ENCODE measurements around the gene C9orf43.

DNA sequence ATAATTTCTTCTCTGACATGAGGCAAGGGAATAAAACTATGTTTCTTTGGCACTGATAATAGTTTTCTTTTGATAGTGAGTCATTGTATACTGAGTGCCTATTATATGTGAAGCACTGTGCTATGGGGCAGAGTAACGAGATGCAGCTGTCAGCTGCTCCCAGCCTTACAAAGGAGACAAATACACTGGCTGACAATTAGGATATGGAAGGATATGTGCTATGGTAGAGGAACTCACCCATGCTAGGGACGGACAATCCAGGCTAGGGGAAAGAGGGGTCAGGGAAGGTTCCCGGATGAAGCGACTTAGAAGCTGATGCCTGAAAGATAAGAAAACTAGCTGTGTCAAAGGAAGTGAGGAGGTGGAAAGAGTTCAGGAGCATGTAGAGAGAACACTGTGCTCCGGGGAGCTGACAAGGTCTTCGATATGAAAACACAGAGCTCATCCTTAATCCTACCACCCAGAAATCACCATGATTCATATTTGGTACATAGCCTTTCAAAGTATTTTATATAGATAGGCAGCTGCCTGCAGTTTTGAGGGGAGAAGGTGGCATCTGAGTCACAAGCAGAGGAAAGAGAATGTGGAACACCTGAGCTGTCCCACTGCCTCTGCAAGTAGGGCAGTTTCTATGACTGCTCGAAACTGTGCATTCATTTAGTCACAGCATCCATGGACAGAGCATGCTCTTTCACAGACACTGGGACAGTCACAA lies 49.1 kb upstream of the C9orf43 start:
- TF ChIP-seq, protein P1, sequence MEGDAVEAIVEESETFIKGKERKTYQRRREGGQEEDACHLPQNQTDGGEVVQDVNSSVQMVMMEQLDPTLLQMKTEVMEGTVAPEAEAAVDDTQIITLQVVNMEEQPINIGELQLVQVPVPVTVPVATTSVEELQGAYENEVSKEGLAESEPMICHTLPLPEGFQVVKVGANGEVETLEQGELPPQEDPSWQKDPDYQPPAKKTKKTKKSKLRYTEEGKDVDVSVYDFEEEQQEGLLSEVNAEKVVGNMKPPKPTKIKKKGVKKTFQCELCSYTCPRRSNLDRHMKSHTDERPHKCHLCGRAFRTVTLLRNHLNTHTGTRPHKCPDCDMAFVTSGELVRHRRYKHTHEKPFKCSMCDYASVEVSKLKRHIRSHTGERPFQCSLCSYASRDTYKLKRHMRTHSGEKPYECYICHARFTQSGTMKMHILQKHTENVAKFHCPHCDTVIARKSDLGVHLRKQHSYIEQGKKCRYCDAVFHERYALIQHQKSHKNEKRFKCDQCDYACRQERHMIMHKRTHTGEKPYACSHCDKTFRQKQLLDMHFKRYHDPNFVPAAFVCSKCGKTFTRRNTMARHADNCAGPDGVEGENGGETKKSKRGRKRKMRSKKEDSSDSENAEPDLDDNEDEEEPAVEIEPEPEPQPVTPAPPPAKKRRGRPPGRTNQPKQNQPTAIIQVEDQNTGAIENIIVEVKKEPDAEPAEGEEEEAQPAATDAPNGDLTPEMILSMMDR (IDR thresholded peaks at IDR 0.05): no peak
- no peak for TF ChIP-seq EZH2phosphoT487 (IDR thresholded peaks at IDR 0.05)
